Heart left ventricle (tissue), 13 donors: ENCODE results near the gene ATF7IP.

Experiments used
- CTCF ChIP-seq, 12 donors: fragments of 200-600 bp; sonication (generic) in 4 of 12; IDR thresholded peaks; one replicate each; pipeline versions ENCODE4 v1.5.0 to v1.8.0; 2018 to 2022; ENCODE audit warnings: antibody characterized with exemption in 12 of 12, mild to moderate bottlenecking in 5 of 12
- POLR2A ChIP-seq, 2 donors: fragments of 450-650 bp; IDR thresholded peaks; one replicate each; pipeline ENCODE4 v1.6.1; 2017; ENCODE audit warnings: antibody characterized with exemption in 2 of 2, mild to moderate bottlenecking in 2 of 2, moderate library complexity in 2 of 2
- donor health status: ischemic (EF 13 %, LVEDD 7.1; RV severe dilation, severe dysfunction).
- donor health status: DM: no; HTN: yes; CAD: no.
- donor health status: DM: no; HTN: no; CAD: no.
- donor health status: ischemic (EF 25% LVEDD 6.9; RV normal size, moderate dysfunction).
- donor health status: ischemic (EF 25% LVEDD 5.7; RV mildly dilated, moderate dysfunction).
- donor health status: ischemic (EF 35%, LVEDD 5.7; RV mildly dilated, moderate dysfunction).
- donor health status: nonischemic (EF 11% LVEDD 7.7; RV severe dilation, severe dysfunction).
- donor health status: DM: yes; HTN: yes; CAD: no.
- donor health status: PGD.
- donor health status: ischemic (EF 29% LVEDD 5.4; RV normal size, mild dysfunction).
- donor health status: nonischemic (EF 23%, LVEDD 6.1; RV moderate dilation, normal function).

DNA sequence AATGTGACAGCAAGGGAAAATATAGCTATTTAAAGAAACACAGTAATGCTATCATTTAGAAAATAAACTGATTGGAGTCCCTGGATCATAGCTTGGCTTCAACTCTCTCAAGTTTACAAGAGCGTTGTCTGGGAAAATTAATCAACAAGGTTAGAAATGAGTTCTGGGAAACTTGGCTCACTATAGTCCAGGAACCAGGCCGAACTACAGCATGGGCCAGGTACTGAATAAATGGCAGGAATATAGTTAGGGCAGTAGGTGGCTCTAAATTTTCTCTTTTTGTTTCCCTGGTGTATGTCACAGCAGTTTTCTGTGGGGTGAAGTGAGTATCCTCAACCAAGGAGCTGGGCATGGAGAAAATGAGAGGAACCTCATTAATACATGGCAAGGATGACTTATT, 129.8 kb downstream of the ATF7IP start:
- TF ChIP-seq CTCF (IDR thresholded peaks at IDR 0.05) (no peak), POLR2A (IDR thresholded peaks at IDR 0.05) (no peak)
